HG03520 (cell line): Measurements from ENCODE around the gene RBBP4.
"Not testable (repeated sequence)": the region's sequence is repeated elsewhere in the genome, so short reads cannot be mapped to it uniquely, and the experiment has no call there.

Experiments used
- ATAC-seq: cut with Tn5 transposase; IDR thresholded peaks from one replicate; pipeline ENCODE4 v1.9.1; 2021; ENCODE audit warnings: mild to moderate bottlenecking, moderate library complexity; ENCODE audit not compliant: unreplicated experiment

The RBBP4 gene

GRCh38 chr1:32685498-32685897 lies 34.5 kb downstream of the RBBP4 start:
- ATAC-seq: no peak

- ATAC-seq: no peak
Observed at GRCh38 chr1:32686387-32686786, 35.4 kb downstream of the RBBP4 start.

GRCh38 chr1:32693455-32694174 lies 42.6 kb downstream of the RBBP4 start:
- ATAC-seq: no peak

GRCh38 chr1:32695098-32695904 lies 44.3 kb downstream of the RBBP4 start:
- ATAC-seq: no peak

- no peak for ATAC-seq
Observed at GRCh38 chr1:32696041-32696440, 45.0 kb downstream of the RBBP4 start.

- ATAC-seq: not testable (repeated sequence)
Observed at GRCh38 chr1:32696996-32697395, 46.0 kb downstream of the RBBP4 start.

- no peak for ATAC-seq
Observed at GRCh38 chr1:32701421-32701911, 50.5 kb downstream of the RBBP4 start.

GRCh38 chr1:32701951-32702598 lies 51.1 kb downstream of the RBBP4 start:
- no peak for ATAC-seq

- ATAC-seq: no peak
Observed at GRCh38 chr1:32702599-32703478, 51.8 kb downstream of the RBBP4 start, which contains the start of gene SYNC. TSS of gene SYNC (minus strand) at chr1:32702770. CDS start at chr1:32702660, 110 bp downstream.

- ATAC-seq: no peak
Observed at GRCh38 chr1:32703479-32704291, 52.7 kb downstream of the RBBP4 start.

GRCh38 chr1:32705516-32705915 lies 54.5 kb downstream of the RBBP4 start:
- ATAC-seq: no peak

GRCh38 chr1:32706491-32706890 lies 55.5 kb downstream of the RBBP4 start:
- no peak for ATAC-seq

- ATAC-seq: no peak
Observed at GRCh38 chr1:32709075-32709474, 58.1 kb downstream of the RBBP4 start.

- no peak for ATAC-seq
Observed at GRCh38 chr1:32709476-32709875, 58.5 kb downstream of the RBBP4 start.

- ATAC-seq: not testable (repeated sequence)
Observed at GRCh38 chr1:32711221-32711620, 60.2 kb downstream of the RBBP4 start.

- no peak for ATAC-seq
Observed at GRCh38 chr1:32713081-32713480, 62.1 kb downstream of the RBBP4 start.

GRCh38 chr1:32714277-32714676 lies 63.3 kb downstream of the RBBP4 start:
- ATAC-seq: no peak

GRCh38 chr1:32715901-32716311 lies 64.9 kb downstream of the RBBP4 start:
- ATAC-seq: no peak

- ATAC-seq: no peak
Observed at GRCh38 chr1:32716312-32717148, 65.5 kb downstream of the RBBP4 start.
